Naive B cell (primary cell): ENCODE measurements around the gene CHMP4B. TPM values are rescaled to one million over a fixed set of nuclear protein-coding genes. Genes with fewer than 3 reads are reported as not detected.
A peak's percentile ranks its signal among the peaks of the same experiment; 100 is the strongest.
"Not testable (repeated sequence)": the region's sequence is repeated elsewhere in the genome, so short reads cannot be mapped to it uniquely, and the experiment has no call there.

Experiments
- ATAC-seq, 2 donors: fragments of 150-1000 bp; cut with Tn5 transposase; 2 replicates each; pipeline ENCODE4 v1.10.0; 2021; ENCODE audit warnings: low read depth in 2 of 2, mild to moderate bottlenecking in 2 of 2, moderate library complexity in 2 of 2
- DNase-seq: peaks from one replicate; pipeline ENCODE4 v3.0.0; 2022
- H3K27ac Mint-ChIP-seq, 6 donors: one replicate each; pipeline ENCODE4 v1.8.0; 2020 to 2022; ENCODE audit warnings: mild to moderate bottlenecking in 6 of 6, mixed read lengths in 6 of 6, moderate library complexity in 5 of 6, inconsistent platforms in 2 of 6
- H3K27me3 Mint-ChIP-seq, 3 donors: one replicate each; pipeline ENCODE4 v1.8.0; 2021 to 2022; ENCODE audit warnings: mixed read lengths in 3 of 3, mild to moderate bottlenecking in 1 of 3
- H3K36me3 Mint-ChIP-seq, 2 donors: one replicate each; pipeline ENCODE4 v1.8.0; 2020 to 2022; ENCODE audit warnings: mixed read lengths in 2 of 2, inconsistent platforms in 1 of 2, mild to moderate bottlenecking in 1 of 2
- H3K4me1 Mint-ChIP-seq, 3 donors: one replicate each; pipeline ENCODE4 v1.8.0; 2020 to 2022; ENCODE audit warnings: mixed read lengths in 3 of 3, inconsistent platforms in 1 of 3, mild to moderate bottlenecking in 1 of 3, moderate library complexity in 1 of 3
- H3K4me3 Mint-ChIP-seq, 8 donors: one replicate each; pipeline ENCODE4 v1.8.0; 2020 to 2022; ENCODE audit warnings: mild to moderate bottlenecking in 8 of 8, mixed read lengths in 8 of 8, moderate library complexity in 8 of 8, inconsistent platforms in 2 of 8
- H3K9me3 Mint-ChIP-seq, 7 donors: one replicate each; pipeline ENCODE4 v1.8.0; 2020 to 2022; ENCODE audit warnings: mixed read lengths in 7 of 7, mild to moderate bottlenecking in 5 of 7, inconsistent platforms in 2 of 7, moderate library complexity in 1 of 7
- polyA plus RNA-seq, 6 donors: library from polyadenylated mRNA; unstranded; fragments of 300-500 nt; fragmentation: Illumina TruSeq; gene quantifications; one replicate each; pipeline ENCODE4 v1.2.3, GENCODE V29; 2021; ENCODE audit warnings: low read depth in 6 of 6

CHMP4B gene
- polyA plus RNA-seq, 6 donors from 2014 or later = 1.3 to 8.0 (median 7.2) TPM

GRCh38 chr20:33792598-33792989, 18.6 kb upstream of the CHMP4B start:
- not testable (repeated sequence) for H3K27me3 Mint-ChIP-seq, H3K9me3 Mint-ChIP-seq, ATAC-seq, DNase-seq, H3K4me3 Mint-ChIP-seq, H3K36me3 Mint-ChIP-seq
- H3K4me1 Mint-ChIP-seq = peaks cover 9 to 19% (median 13%) of the 10 kb centered on the region in 3 donors
- H3K27ac Mint-ChIP-seq = peak overlapping the region in 3 of 6 donors; percentile 67 to 90 (median 73)

DNA sequence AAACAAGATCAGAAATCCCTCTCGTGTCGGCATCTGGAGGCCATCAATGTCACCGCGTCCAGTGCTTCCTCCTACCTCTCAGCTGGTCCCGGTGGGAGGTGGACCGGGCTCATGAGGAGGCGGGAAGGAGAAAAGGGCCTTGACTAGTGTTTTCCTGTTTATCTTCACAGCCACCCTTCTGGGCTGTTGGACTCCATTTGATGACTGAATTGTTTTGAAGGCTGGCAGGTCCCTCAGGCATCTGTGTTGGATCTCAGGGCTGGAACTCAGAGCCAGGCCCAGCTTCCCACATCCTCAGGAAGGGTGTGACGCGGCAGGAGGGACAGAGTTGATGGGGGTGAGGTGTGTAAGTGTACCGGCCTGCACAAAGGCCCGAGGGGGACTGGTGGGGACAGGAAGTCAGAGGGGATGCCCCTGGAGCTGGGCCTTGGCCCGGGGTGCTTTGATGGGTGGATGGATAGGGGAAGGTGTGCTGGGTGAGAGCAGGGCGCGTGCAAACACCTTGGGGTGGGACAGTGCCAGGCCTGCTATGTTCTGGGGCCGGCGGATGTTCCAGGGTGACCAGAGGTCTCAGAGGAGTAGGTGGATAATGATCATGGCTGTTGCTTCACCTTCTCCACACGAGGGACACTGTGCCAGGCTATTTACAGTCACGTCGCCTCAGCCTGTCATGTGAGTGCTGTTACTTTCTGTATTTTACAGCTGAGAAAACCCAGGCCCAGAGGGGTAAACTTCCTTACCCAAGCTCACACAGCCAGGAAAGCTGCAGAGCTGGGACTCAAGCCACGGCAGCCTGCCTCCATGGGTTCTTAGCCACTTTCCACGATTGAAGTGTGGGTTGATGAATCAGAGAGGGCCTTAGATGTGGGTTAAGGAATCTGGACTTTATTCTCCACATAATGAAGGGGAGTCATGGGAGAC, 17.9 kb upstream of the CHMP4B start:
- Mint-ChIP-seq H3K4me1 (peaks cover 7 to 15% (median 9%) of the 10 kb centered on the region in 3 donors), H3K9me3 (no peaks in the 10 kb centered on the region), H3K4me3 (no peak overlapping the region), H3K36me3 (peaks cover 0 to 9% of the 10 kb centered on the region in 2 donors), H3K27me3 (no peaks in the 10 kb centered on the region), H3K27ac (peak overlapping the region in 2 of 6 donors; percentile 67 to 90)
- no peak for ATAC-seq
- no peak for DNase-seq

- ATAC-seq (no peak), DNase-seq (no peak)
- Mint-ChIP-seq H3K9me3 (no peaks in the 10 kb centered on the region), H3K4me1 (peaks cover 7 to 9% (median 7%) of the 10 kb centered on the region in 3 donors), H3K27ac (peak overlapping the region in 2 of 6 donors; percentile 18 to 68), H3K36me3 (no peaks in the 10 kb centered on the region), H3K27me3 (no peaks in the 10 kb centered on the region), H3K4me3 (no peak overlapping the region)
These were observed 14.8 kb upstream of the CHMP4B start for GRCh38 chr20:33796263-33796906.

- no peaks in the 10 kb centered on the region for H3K36me3 Mint-ChIP-seq
- H3K27me3 Mint-ChIP-seq = no peaks in the 10 kb centered on the region
- H3K9me3 Mint-ChIP-seq = peaks cover 0 to 1% (median 0%) of the 10 kb centered on the region in 7 donors
- no peak overlapping the region for H3K4me3 Mint-ChIP-seq
- DNase-seq (no peak), ATAC-seq (no peak)
- H3K4me1 Mint-ChIP-seq = peaks cover 6 to 9% (median 7%) of the 10 kb centered on the region in 3 donors
- peak overlapping the region in 2 of 6 donors; percentile 70 to 79 for H3K27ac Mint-ChIP-seq
These were observed 14.1 kb upstream of the CHMP4B start for GRCh38 chr20:33796907-33797544.

DNA sequence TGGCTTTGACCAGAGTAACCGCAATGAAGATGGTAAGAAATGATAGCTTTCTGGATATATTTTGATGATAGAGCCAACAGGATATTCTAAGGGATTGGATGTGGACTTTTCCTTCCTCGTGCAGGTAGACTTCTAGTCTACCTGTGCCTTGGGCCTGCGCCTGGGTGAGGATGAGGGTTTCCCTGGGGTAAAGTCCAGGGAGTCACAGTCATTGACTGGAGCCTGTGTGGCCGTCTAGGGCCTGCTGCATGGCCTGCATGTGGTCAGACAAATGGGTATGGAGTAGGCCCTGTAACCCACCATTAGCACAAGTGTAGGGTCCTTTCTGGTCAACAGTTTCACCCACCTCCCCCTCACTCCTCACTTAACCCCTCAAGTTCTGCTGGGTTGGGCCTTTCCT, 12.7 kb upstream of the CHMP4B start:
- no peak for DNase-seq
- no peaks in the 10 kb centered on the region for H3K27me3 Mint-ChIP-seq
- peaks cover 0 to 3% (median 2%) of the 10 kb centered on the region in 3 donors for H3K4me1 Mint-ChIP-seq
- H3K9me3 Mint-ChIP-seq = peaks cover 0 to 1% (median 0%) of the 10 kb centered on the region in 7 donors
- H3K36me3 Mint-ChIP-seq = no peaks in the 10 kb centered on the region
- no peak overlapping the region for H3K4me3 Mint-ChIP-seq
- H3K27ac Mint-ChIP-seq = no peak overlapping the region
- ATAC-seq = no peak

DNA sequence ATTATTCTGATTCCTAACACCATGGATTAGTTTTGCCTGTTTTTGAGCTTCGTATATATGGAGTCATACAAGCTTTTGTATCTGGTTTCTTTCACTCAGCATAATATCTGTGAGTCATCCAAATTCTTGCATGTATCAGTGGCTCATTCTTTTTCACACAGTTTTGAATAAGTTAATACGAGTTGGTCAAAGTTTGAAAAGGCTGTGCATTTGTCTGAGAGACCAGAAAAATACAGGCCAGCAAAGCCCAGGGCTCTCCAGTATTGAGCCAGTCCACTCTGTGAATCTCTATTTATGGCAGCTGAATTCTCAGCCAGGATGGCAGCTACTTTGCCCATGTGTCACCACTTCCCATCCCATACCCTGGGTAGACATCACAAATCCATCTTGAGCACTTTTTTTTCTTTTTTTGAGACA, 7.2 kb upstream of the CHMP4B start:
- no peak overlapping the region for H3K27ac Mint-ChIP-seq
- no peaks in the 10 kb centered on the region for H3K36me3 Mint-ChIP-seq
- H3K27me3 Mint-ChIP-seq = no peaks in the 10 kb centered on the region
- no peaks in the 10 kb centered on the region for H3K4me1 Mint-ChIP-seq
- ATAC-seq (no peak), DNase-seq (no peak)
- H3K4me3 Mint-ChIP-seq = no peak overlapping the region
- peaks cover 0 to 1% (median 0%) of the 10 kb centered on the region in 7 donors for H3K9me3 Mint-ChIP-seq

GRCh38 chr20:33808388-33808787, 2.8 kb upstream of the CHMP4B start:
- Mint-ChIP-seq H3K9me3 (no peaks in the 10 kb centered on the region), H3K27me3 (no peaks in the 10 kb centered on the region), H3K4me3 (no peak overlapping the region), H3K36me3 (no peaks in the 10 kb centered on the region), H3K4me1 (peaks cover 17 to 23% (median 18%) of the 10 kb centered on the region in 3 donors), H3K27ac (no peak overlapping the region)
- no peak for DNase-seq
- no peak for ATAC-seq

- H3K4me3 Mint-ChIP-seq = peak overlapping the region in 1 of 8 donors; percentile 18
- H3K27me3 Mint-ChIP-seq = no peaks in the 10 kb centered on the region
- DNase-seq (no peak), ATAC-seq (no peak)
- H3K4me1 Mint-ChIP-seq = peaks cover 28 to 42% (median 31%) of the 10 kb centered on the region in 3 donors
- peaks cover 0 to 5% of the 10 kb centered on the region in 2 donors for H3K36me3 Mint-ChIP-seq
- no peaks in the 10 kb centered on the region for H3K9me3 Mint-ChIP-seq
- no peak overlapping the region for H3K27ac Mint-ChIP-seq
These were observed 889 bp upstream of the CHMP4B start for GRCh38 chr20:33810259-33810658.

GRCh38 chr20:33811776-33812151, 616 bp downstream of the CHMP4B start:
- Mint-ChIP-seq H3K4me3 (peak overlapping the region; percentile 85 to 100 (median 97)), H3K9me3 (no peaks in the 10 kb centered on the region), H3K27me3 (no peaks in the 10 kb centered on the region), H3K4me1 (peaks cover 40 to 55% (median 43%) of the 10 kb centered on the region in 3 donors), H3K27ac (peak overlapping the region; percentile 90 to 99 (median 94)), H3K36me3 (peaks cover 0 to 7% of the 10 kb centered on the region in 2 donors)
- peak; percentile 54 for DNase-seq
- peak; percentile 28 to 36 for ATAC-seq

DNA sequence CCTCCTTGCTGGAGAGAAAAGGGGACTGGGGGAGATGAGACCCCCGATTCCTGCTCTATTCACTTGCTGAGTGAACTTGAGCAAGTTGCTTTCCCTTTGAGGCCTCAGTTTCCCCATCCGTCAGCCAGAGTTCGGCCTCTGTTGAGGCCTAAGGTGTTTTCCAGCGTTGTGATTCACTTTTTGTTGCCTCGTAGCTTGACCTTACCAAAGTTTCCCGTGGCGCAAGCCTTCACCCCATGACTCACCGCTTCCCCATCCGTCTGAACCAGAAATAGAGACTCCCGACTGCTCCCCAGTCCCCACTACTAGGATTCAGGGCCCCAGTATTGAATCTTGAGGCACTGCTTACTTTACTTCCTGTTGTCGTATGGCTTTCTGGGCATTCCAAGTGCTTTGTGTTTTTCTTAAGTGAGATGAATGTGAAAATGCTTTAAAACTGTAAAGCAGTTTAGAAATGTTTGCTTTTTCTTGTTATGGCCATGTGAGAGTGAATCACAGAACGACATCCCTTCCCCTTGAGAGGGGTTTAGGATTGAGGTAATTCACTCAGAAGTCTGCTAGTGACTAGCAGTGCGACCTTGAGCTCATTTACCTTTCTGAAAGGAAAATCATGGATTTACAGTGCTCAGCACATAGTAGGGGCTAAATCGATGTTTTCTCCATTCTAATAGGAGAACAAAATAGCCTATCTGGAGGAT, 1.2 kb downstream of the CHMP4B start:
- ATAC-seq (no peak), DNase-seq (no peak)
- Mint-ChIP-seq H3K27me3 (no peaks in the 10 kb centered on the region), H3K4me1 (peaks cover 41 to 59% (median 49%) of the 10 kb centered on the region in 3 donors), H3K9me3 (no peaks in the 10 kb centered on the region), H3K4me3 (peak overlapping the region; percentile 85 to 100 (median 97)), H3K36me3 (peaks cover 0 to 7% of the 10 kb centered on the region in 2 donors), H3K27ac (peak overlapping the region; percentile 90 to 99 (median 94))

DNA sequence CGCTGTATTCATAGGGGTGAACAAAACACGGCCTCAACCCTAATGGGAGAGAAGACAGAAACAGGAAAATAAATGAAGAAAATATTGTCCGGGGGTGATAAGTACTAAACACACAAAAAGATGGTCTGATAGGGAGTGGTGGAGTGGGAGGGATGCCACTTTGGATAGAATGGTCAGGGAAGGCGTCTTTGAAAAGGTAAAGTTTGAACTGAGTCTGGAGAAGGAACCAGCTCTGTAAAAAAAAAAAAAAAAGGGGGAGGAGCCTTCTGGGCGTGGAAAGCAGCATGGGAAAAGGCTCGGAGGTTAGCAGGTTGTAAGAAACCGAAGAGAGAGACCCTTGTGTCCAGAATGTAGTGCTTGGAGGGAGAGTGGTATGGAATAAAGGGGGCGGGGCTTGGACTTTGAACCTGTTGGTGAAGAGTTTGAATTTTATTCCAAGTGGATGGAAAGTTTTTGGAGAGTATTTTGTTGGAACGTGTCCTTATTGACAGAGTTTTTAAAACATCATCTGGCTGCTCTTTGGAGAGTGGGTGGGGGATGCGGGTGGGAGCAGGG, 1.8 kb downstream of the CHMP4B start:
- Mint-ChIP-seq H3K36me3 (peaks cover 0 to 7% of the 10 kb centered on the region in 2 donors), H3K27me3 (no peaks in the 10 kb centered on the region), H3K4me1 (peaks cover 48 to 66% (median 55%) of the 10 kb centered on the region in 3 donors), H3K27ac (peak overlapping the region in 3 of 6 donors; percentile 47 to 99 (median 73)), H3K9me3 (no peaks in the 10 kb centered on the region), H3K4me3 (peak overlapping the region; percentile 85 to 100 (median 97))
- DNase-seq (no peak), ATAC-seq (no peak)

GRCh38 chr20:33814238-33814712, 3.1 kb downstream of the CHMP4B start:
- H3K4me1 Mint-ChIP-seq = peaks cover 61 to 79% (median 65%) of the 10 kb centered on the region in 3 donors
- DNase-seq = no peak
- H3K4me3 Mint-ChIP-seq = peak overlapping the region in 6 of 8 donors; percentile 56 to 99 (median 90)
- H3K36me3 Mint-ChIP-seq = peaks cover 0 to 7% of the 10 kb centered on the region in 2 donors
- H3K27ac Mint-ChIP-seq = peak overlapping the region in 5 of 6 donors; percentile 26 to 99 (median 67)
- H3K27me3 Mint-ChIP-seq = no peaks in the 10 kb centered on the region
- H3K9me3 Mint-ChIP-seq = no peaks in the 10 kb centered on the region
- no peak for ATAC-seq
